ENCODE data around the gene MAPK12.

DNA sequence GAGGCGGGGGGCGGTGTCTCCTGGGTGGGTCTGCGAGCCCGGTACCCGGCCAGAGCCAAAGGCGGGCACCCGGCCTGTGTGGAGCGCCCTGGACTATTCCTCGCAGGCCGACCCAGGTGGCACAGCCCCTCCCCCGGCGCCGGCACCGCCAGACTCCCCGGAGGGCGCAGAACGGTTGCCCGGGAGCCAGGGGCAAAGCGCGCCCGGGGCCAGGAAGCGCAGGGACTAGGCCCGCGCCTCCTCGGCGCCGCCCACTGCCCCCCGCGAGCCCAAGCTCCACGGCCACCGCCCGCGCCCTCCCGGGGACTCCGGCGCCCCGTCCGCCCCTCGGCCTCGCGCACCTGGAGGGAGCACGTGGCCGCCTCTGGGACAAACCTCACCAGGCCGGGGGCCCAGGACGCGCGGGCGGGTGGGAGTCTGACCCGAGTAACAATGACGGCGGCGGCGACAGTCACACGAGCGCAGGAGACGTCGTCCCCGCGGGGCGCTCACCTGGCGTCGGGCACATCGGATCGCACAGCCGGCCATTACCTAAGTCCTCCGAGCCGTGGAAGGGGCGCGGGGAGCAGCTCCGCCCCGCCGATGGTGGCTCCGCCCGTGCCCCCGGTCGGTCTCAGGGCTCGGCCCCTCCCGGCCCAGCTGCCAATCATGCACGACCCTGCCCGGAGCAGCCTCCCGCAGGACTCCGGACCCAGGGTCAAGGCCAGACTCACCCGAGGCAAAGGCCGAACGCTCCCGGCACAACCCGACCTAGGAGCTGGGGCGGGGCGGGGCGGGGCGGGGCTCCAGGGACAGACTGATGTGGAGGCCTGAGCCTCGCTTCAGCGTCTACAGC is 38.5 kb upstream of the MAPK12 start:
- TF ChIP-seq, protein P1, sequence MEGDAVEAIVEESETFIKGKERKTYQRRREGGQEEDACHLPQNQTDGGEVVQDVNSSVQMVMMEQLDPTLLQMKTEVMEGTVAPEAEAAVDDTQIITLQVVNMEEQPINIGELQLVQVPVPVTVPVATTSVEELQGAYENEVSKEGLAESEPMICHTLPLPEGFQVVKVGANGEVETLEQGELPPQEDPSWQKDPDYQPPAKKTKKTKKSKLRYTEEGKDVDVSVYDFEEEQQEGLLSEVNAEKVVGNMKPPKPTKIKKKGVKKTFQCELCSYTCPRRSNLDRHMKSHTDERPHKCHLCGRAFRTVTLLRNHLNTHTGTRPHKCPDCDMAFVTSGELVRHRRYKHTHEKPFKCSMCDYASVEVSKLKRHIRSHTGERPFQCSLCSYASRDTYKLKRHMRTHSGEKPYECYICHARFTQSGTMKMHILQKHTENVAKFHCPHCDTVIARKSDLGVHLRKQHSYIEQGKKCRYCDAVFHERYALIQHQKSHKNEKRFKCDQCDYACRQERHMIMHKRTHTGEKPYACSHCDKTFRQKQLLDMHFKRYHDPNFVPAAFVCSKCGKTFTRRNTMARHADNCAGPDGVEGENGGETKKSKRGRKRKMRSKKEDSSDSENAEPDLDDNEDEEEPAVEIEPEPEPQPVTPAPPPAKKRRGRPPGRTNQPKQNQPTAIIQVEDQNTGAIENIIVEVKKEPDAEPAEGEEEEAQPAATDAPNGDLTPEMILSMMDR (IDR thresholded peaks at IDR 0.05), result no peak
- TF ChIP-seq POLR2A (IDR thresholded peaks at IDR 0.05), result no peak
- no peak for TF ChIP-seq EP300 (IDR thresholded peaks at IDR 0.05)
